Activated CD4-positive, alpha-beta T cell treated with anti-CD3 and anti-CD28 coated beads, Interleukin-2, amount 50 U/mL, for 48 hours (primary cell): ENCODE results near the gene HSD17B3.
"Not testable (repeated sequence)": the region's sequence is repeated elsewhere in the genome, so short reads cannot be mapped to it uniquely, and the experiment has no call there.

ENCODE experiments used
- DNase-seq, 2 experiments: peaks; one replicate each; pipeline ENCODE4 v3.0.0-alpha.2; 2020

HSD17B3 gene

GRCh38 chr9:96302021-96302420, at the start of gene HSD17B3:
Gene HSD17B3, minus strand, starts transcription at chr9:96302176. Its CDS starts 72 bp downstream, at chr9:96302104.
- DNase-seq: no peak

- DNase-seq: no peak
Measured at GRCh38 chr9:96350866-96351265, 48.9 kb upstream of the HSD17B3 start.

GRCh38 chr9:96348261-96348660, 46.3 kb upstream of the HSD17B3 start:
- no peak for DNase-seq

GRCh38 chr9:96345551-96345950, 43.6 kb upstream of the HSD17B3 start:
- DNase-seq: no peak

GRCh38 chr9:96344458-96345180, 42.6 kb upstream of the HSD17B3 start:
- DNase-seq: no peak

- DNase-seq: no peak
Measured at GRCh38 chr9:96343515-96344360, 41.8 kb upstream of the HSD17B3 start.

- DNase-seq: no peak
Measured at GRCh38 chr9:96342571-96343245, 40.7 kb upstream of the HSD17B3 start.

- no peak for DNase-seq
Measured at GRCh38 chr9:96340707-96341106, 38.7 kb upstream of the HSD17B3 start.

GRCh38 chr9:96338299-96338698, 36.3 kb upstream of the HSD17B3 start:
- DNase-seq: no peak

GRCh38 chr9:96333958-96334357, 32.0 kb upstream of the HSD17B3 start:
- DNase-seq: no peak

- DNase-seq: no peak
Measured at GRCh38 chr9:96331236-96331947, 29.4 kb upstream of the HSD17B3 start.

GRCh38 chr9:96327694-96328352, 25.8 kb upstream of the HSD17B3 start:
- peak; percentile 10 to 40 for DNase-seq

- DNase-seq: no peak
Measured at GRCh38 chr9:96323169-96323568, 21.2 kb upstream of the HSD17B3 start.

- DNase-seq: not testable (repeated sequence)
Measured at GRCh38 chr9:96322736-96323135, 20.8 kb upstream of the HSD17B3 start.

- DNase-seq: not testable (repeated sequence)
Measured at GRCh38 chr9:96322210-96322609, 20.2 kb upstream of the HSD17B3 start.

GRCh38 chr9:96321515-96321914, 19.5 kb upstream of the HSD17B3 start:
- DNase-seq: no peak

GRCh38 chr9:96320749-96321280, 18.8 kb upstream of the HSD17B3 start:
- no peak for DNase-seq

- no peak for DNase-seq
Measured at GRCh38 chr9:96318921-96319565, 17.1 kb upstream of the HSD17B3 start.

GRCh38 chr9:96317335-96317980, 15.5 kb upstream of the HSD17B3 start:
- peak; percentile 14 to 27 for DNase-seq

GRCh38 chr9:96309850-96310249, 7.9 kb upstream of the HSD17B3 start:
- DNase-seq: no peak

- not testable (repeated sequence) for DNase-seq
Measured at GRCh38 chr9:96306958-96307357, 5.0 kb upstream of the HSD17B3 start.
